Keratinocyte (primary cell): Measurements from ENCODE around the gene SMCO1. TPM values are rescaled to one million over a fixed set of nuclear protein-coding genes. Genes with fewer than 3 reads are reported as not detected.

ENCODE experiments used
- DNase-seq: peaks from one replicate; pipeline ENCODE4 v3.0.0-alpha.2; 2011; ENCODE audit warnings: low read depth, missing footprints, low spot score
- FAIRE-seq: peaks from 2 replicates; lab custom pipeline; 2011; peaks lifted over from hg19 to GRCh38; lab: Jason Lieb, UNC
- H2AFZ ChIP-seq: 2 replicates; pipeline ENCODE4 v1.6.0; 2012; ENCODE audit warnings: low read length, control low read depth, inconsistent platforms; ENCODE audit not compliant: control insufficient read depth
- H3K27ac ChIP-seq: 2 replicates; pipeline ENCODE4 v1.5.1; 2011; ENCODE audit warnings: low read length; ENCODE audit not compliant: control insufficient read depth, insufficient read depth
- H3K27me3 ChIP-seq: 3 replicates; pipeline ENCODE4 v1.6.0; 2011; ENCODE audit warnings: low read length; ENCODE audit not compliant: control insufficient read depth, insufficient read depth; ENCODE audit errors: extremely low read depth
- H3K36me3 ChIP-seq, 2 experiments: 2 replicates in 1 of 2; 3 replicates in 1 of 2; pipeline ENCODE4 v1.5.1; 2011; ENCODE audit warnings: low read length in 2 of 2, mild to moderate bottlenecking in 1 of 2; ENCODE audit not compliant: control insufficient read depth in 2 of 2, insufficient read depth in 2 of 2; ENCODE audit errors: extremely low read depth in 1 of 2
- H3K4me1 ChIP-seq: 3 replicates; pipeline ENCODE4 v1.5.1; 2011; ENCODE audit warnings: low read length; ENCODE audit not compliant: control insufficient read depth, insufficient read depth; ENCODE audit errors: extremely low read depth
- H3K4me2 ChIP-seq: 3 replicates; pipeline ENCODE4 v1.6.0; 2011; ENCODE audit warnings: low read depth, low read length; ENCODE audit not compliant: control insufficient read depth, insufficient read depth; ENCODE audit errors: extremely low read depth
- H3K4me3 ChIP-seq, 3 experiments: fragments of 200-600 bp in 1 of 3; sonication (generic) in 1 of 3; 2 replicates in 2 of 3; 3 replicates in 1 of 3; pipeline ENCODE4 v1.5.1; 2011 to 2016; ENCODE audit warnings: low read length in 3 of 3, mild to moderate bottlenecking in 3 of 3, control low read depth in 2 of 3, inconsistent platforms in 1 of 3, low read depth in 1 of 3, mixed read lengths in 1 of 3, mixed run types in 1 of 3, moderate library complexity in 1 of 3; ENCODE audit not compliant: control insufficient read depth in 2 of 3, insufficient read depth in 2 of 3; ENCODE audit errors: extremely low read depth in 1 of 3
- H3K79me2 ChIP-seq: 2 replicates; pipeline ENCODE4 v1.6.0; 2012; ENCODE audit warnings: low read length; ENCODE audit not compliant: control insufficient read depth, insufficient read depth
- H3K9ac ChIP-seq: 3 replicates; pipeline ENCODE4 v1.6.0; 2011; ENCODE audit warnings: low read length; ENCODE audit not compliant: control insufficient read depth, insufficient read depth; ENCODE audit errors: extremely low read depth
- H3K9me1 ChIP-seq: 3 replicates; pipeline ENCODE4 v1.6.0; 2011; ENCODE audit warnings: low read length; ENCODE audit not compliant: control insufficient read depth, insufficient read depth; ENCODE audit errors: extremely low read depth
- H3K9me3 ChIP-seq: 2 replicates; pipeline ENCODE4 v1.5.1; 2012; ENCODE audit warnings: low read depth, low read length; ENCODE audit not compliant: control insufficient read depth
- H4K20me1 ChIP-seq: 3 replicates; pipeline ENCODE4 v1.6.0; 2011; ENCODE audit warnings: low read length; ENCODE audit not compliant: control insufficient read depth, insufficient read depth; ENCODE audit errors: extremely low read depth
- EZH2 ChIP-seq: IDR thresholded peaks from one replicate; pipeline ENCODE4 v1.6.1; 2012; ENCODE audit warnings: inconsistent platforms, mild to moderate bottlenecking, low read length, moderate library complexity
- dilution Hi-C: fragments of 300-500 bp; cut with MboI; formaldehyde crosslinking; loops from one replicate; pipeline ENCODE4 v1.7.0; 2020; ENCODE audit warnings: low sequenced_read_pairs; ENCODE audit not compliant: extremely low pct_ligation_motif_present
- polyA plus RNA-seq, 5 experiments: library from polyadenylated mRNA; depleted of rRNA in 3 of 5; stranded (reverse) in 3 of 5; stranded (forward) in 1 of 5; unstranded in 1 of 5; fragments of >200 nt; gene quantifications; 1 replicate in 1 of 5; 2 replicates in 3 of 5; 3 replicates in 1 of 5; pipeline versions ENCODE4 v1.2.1 to v1.2.3, GENCODE V29; 2011 to 2012; ENCODE audit warnings: missing spikeins in 2 of 5, low read depth in 1 of 5, low replicate concordance in 1 of 5
- TF ChIP-seq, protein P1 (sequence below), 3 experiments: IDR thresholded peaks in 1 of 3; conservative IDR thresholded peaks in 1 of 3; optimal IDR thresholded peaks in 1 of 3; 2 replicates in 2 of 3; 3 replicates in 1 of 3; pipeline versions ENCODE3 to v1.5.1; 2011; ENCODE audit warnings: low read length in 3 of 3, mild to moderate bottlenecking in 3 of 3, moderate library complexity in 2 of 3, control low read depth in 1 of 3, inconsistent platforms in 1 of 3; ENCODE audit not compliant: insufficient read depth in 2 of 3; ENCODE audit errors: extremely low read depth in 1 of 3

SMCO1 gene
- polyA plus RNA-seq, 1 donor (not counting 4 experiments of a cell fraction or from before 2014, with no cell fraction given) = not detected

DNA sequence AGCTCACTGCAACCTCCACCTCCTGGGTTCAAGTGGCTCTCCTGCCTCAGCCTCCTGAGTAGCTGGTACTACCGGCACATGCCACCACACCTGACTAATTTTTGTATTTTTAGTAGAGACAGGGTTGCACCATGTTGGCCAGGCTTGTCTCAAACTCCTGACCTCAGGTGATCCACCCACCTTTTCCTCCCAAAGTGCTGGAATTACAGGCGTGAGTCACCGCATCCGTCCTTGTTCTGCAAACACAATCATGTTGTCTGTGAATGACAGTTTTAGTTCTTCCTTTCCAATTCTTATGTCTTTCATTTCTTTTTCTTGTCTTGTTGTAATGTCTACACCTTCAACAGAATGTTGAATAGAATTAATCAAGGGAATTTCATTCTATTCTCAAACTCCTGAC, 16.3 kb upstream of the SMCO1 start:
- FAIRE-seq = no peak
- H3K4me1 ChIP-seq = peaks cover 7% of the 10 kb centered on the region
- H3K4me3 ChIP-seq = no peak overlapping the region
- no peak for DNase-seq
- H3K27ac ChIP-seq = no peak overlapping the region
- H2AFZ ChIP-seq = no peak overlapping the region
- TF ChIP-seq, protein P1, sequence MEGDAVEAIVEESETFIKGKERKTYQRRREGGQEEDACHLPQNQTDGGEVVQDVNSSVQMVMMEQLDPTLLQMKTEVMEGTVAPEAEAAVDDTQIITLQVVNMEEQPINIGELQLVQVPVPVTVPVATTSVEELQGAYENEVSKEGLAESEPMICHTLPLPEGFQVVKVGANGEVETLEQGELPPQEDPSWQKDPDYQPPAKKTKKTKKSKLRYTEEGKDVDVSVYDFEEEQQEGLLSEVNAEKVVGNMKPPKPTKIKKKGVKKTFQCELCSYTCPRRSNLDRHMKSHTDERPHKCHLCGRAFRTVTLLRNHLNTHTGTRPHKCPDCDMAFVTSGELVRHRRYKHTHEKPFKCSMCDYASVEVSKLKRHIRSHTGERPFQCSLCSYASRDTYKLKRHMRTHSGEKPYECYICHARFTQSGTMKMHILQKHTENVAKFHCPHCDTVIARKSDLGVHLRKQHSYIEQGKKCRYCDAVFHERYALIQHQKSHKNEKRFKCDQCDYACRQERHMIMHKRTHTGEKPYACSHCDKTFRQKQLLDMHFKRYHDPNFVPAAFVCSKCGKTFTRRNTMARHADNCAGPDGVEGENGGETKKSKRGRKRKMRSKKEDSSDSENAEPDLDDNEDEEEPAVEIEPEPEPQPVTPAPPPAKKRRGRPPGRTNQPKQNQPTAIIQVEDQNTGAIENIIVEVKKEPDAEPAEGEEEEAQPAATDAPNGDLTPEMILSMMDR (optimal IDR thresholded peaks at IDR 0.05 in 1 of 3, IDR thresholded peaks at IDR 0.05 in 1 of 3, conservative IDR thresholded peaks at IDR 0.05 in 1 of 3; ENCODE audit: extremely low read depth in 1 of 3, insufficient read depth in 2 of 3, low read length in 3 of 3) = no peak
- H3K9me1 ChIP-seq = no peaks in the 10 kb centered on the region
- H3K4me2 ChIP-seq = no peak overlapping the region
- H3K36me3 ChIP-seq = no peaks in the 10 kb centered on the region
- no peaks in the 10 kb centered on the region for H3K79me2 ChIP-seq
- dilution Hi-C loops = no loop called here
- no peak overlapping the region for H3K9ac ChIP-seq
- H3K9me3 ChIP-seq = no peaks in the 10 kb centered on the region
- H4K20me1 ChIP-seq = no peaks in the 10 kb centered on the region
- no peaks in the 10 kb centered on the region for H3K27me3 ChIP-seq

DNA sequence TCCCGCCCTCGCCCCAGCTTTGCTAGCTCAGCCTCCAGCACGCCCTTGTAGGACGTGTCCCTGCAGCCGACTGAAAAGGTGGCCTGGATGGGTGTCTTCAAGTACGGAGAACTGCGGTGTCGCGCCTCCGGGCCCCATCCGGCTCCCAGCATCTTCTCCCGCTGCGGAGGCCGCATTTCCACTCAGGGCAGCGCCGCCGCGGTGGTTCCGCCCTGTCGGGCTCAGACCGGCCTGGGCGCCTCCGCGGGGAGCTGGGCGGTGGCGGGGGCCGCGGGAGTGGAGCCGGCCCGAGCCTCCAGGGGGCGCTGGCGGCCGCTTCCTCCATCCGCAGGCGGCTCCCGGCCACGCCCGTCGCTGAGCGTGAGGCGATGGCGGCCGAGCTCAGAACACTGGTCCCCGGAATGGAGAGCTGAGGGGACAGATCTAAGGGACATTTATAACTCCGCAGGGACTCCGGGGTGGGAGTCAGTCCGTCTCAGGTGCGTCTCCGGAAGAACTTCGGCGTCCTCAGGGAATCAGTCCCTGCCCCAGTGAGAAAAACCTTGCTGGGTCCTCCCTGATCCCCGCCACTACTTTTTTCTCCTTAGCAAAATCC, 13.6 kb upstream of the SMCO1 start:
- no peak for TF ChIP-seq EZH2
- TF ChIP-seq, protein P1 (optimal IDR thresholded peaks at IDR 0.05 in 1 of 3, IDR thresholded peaks at IDR 0.05 in 1 of 3, conservative IDR thresholded peaks at IDR 0.05 in 1 of 3; ENCODE audit: extremely low read depth in 1 of 3, insufficient read depth in 2 of 3, low read length in 3 of 3) = peak; percentile 52 to 77 (median 69)
- H3K9me1 ChIP-seq = no peaks in the 10 kb centered on the region
- H3K27ac ChIP-seq = no peak overlapping the region
- H3K4me3 ChIP-seq = peak overlapping the region; percentile 42 to 71 (median 48)
- dilution Hi-C loops = no loop called here
- FAIRE-seq (no peak), DNase-seq (no peak)
- no peaks in the 10 kb centered on the region for H3K79me2 ChIP-seq
- H3K4me1 ChIP-seq = peaks cover 7% of the 10 kb centered on the region
- no peaks in the 10 kb centered on the region for H3K27me3 ChIP-seq
- H2AFZ ChIP-seq = peak overlapping the region; percentile 88
- peak overlapping the region; percentile 64 for H3K9ac ChIP-seq
- no peaks in the 10 kb centered on the region for H4K20me1 ChIP-seq
- peak overlapping the region; percentile 78 for H3K4me2 ChIP-seq
- H3K36me3 ChIP-seq = no peaks in the 10 kb centered on the region
- no peaks in the 10 kb centered on the region for H3K9me3 ChIP-seq
